ENCODE results near the gene MAGI1. TPM values are rescaled to one million over a fixed set of nuclear protein-coding genes. Genes with fewer than 3 reads are reported as not detected.

The MAGI1 gene
- polyA plus RNA-seq (2013, experiment 1 of 2), result 5.9 TPM
- polyA plus RNA-seq (2013, experiment 2 of 2), result 5.6 TPM

DNA sequence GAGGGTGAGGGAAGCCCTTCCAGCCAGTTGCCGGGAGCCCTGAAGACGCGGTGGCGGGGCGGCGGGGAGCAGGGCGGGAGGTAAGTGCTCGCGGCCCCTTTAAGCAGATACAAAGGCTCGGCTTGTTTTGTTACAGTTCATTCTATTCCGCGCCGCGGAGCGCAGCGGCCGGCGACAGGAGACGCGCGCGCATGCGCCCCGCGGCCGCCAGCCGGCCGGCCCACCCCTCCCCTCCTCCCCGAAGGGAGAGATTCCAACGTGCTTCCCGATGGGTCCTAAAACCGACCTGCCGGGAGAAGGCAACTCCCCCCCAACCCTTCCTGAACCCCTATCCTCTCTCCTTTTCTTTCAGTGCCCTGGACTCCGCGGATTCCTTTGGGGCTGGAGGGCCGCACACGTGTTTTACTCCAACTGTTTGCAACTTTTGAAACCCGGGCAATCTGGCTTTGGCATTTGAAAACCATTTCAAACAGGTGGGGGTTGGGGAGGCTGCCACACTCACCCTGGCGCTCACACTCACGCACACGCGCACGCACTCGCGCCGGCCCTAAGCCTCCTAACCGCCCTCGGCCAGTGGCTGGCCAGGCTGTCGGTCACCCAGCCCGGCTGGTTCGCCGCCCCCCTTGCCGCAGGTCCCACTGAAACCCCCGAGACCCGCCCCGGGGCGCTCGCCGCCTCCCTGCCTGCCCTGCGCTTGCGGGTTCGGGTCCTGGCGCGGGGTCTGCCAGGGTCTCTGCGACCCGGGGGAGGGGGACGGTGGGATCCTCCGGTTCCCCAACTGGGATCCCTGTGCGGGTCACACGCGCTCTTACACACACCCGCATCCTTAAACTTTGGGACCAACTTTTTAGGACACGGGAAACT is at the start of gene MAGI1:
Gene MAGI1 (minus strand): TSS at position 193 of the 864 bp plus-strand sequence. CDS start 610 bp downstream, outside the sequence.
- Histone ChIP-seq H3K27me3 (ENCODE audit: control insufficient read depth in 1 of 2, insufficient read depth in 1 of 2, low read length in 2 of 2) (no peaks in the 10 kb centered on the region), H4K91ac (ENCODE audit: low read length) (peak within 1 kb of the TSS; percentile 70), H3K4me3 (ENCODE audit: insufficient read depth in 1 of 2, low read depth in 1 of 2, low read length in 2 of 2) (peak within 1 kb of the TSS; percentile 70 to 97), H2BK12ac (ENCODE audit: low read length in 2 of 2) (peak within 1 kb of the TSS; percentile 57 to 92), H3K27ac (ENCODE audit: low read length, poor library complexity, severe bottlenecking) (peak within 1 kb of the TSS; percentile 96), H3K14ac (ENCODE audit: low read length in 2 of 2) (peak within 1 kb of the TSS in 1 of 2 experiments; percentile 94), H2BK5ac (ENCODE audit: low read depth, low read length, poor library complexity, severe bottlenecking) (peak within 1 kb of the TSS; percentile 88), H2AFZ (ENCODE audit: low read depth, low read length) (peak within 1 kb of the TSS; percentile 94), H2BK120ac (ENCODE audit: low read depth, low read length) (peak within 1 kb of the TSS; percentile 95), H3K4me2 (ENCODE audit: low read length, poor library complexity, severe bottlenecking) (peak within 1 kb of the TSS; percentile 90), H3K18ac (ENCODE audit: low read depth in 1 of 2, low read length in 2 of 2) (peak within 1 kb of the TSS; percentile 79 to 88), H2AK5ac (ENCODE audit: low read length, severe bottlenecking) (peak within 1 kb of the TSS; percentile 88), H2BK15ac (ENCODE audit: low read depth, poor library complexity, severe bottlenecking) (peak within 1 kb of the TSS; percentile 96), H4K8ac (ENCODE audit: low read length) (peak within 1 kb of the TSS; percentile 70), H3K4me1 (ENCODE audit: control insufficient read depth, insufficient read depth, low read depth, low read length) (peaks cover 26% of the 10 kb centered on the region), H3K36me3 (ENCODE audit: control insufficient read depth in 1 of 2, insufficient read depth in 2 of 2, low read depth in 1 of 2, low read length in 2 of 2) (no peaks in the 10 kb centered on the region), H3K79me1 (replicated peaks; ENCODE audit: low read length, poor library complexity, severe bottlenecking) (peaks cover 8% of the 10 kb centered on the region), H3K9me3 (ENCODE audit: control insufficient read depth, low read length) (no peaks in the 10 kb centered on the region), H3K23ac (ENCODE audit: low read length in 2 of 2) (peak within 1 kb of the TSS in 1 of 2 experiments; percentile 84), H3K4ac (ENCODE audit: low read depth in 1 of 2, low read length in 2 of 2) (peak within 1 kb of the TSS; percentile 71 to 90), H3K9ac (ENCODE audit: low read length) (peak within 1 kb of the TSS; percentile 93)
- 2% methylated on average over 63 of the region's 73 CpGs for WGBS
- peak; percentile 95 for DNase-seq

- 17% methylated on average over 1 of the region's 3 CpGs for WGBS
- H3K4me1 ChIP-seq (ENCODE audit: control insufficient read depth, insufficient read depth, low read depth, low read length), result no peaks in the 10 kb centered on the region
- H3K27ac ChIP-seq (ENCODE audit: low read length, poor library complexity, severe bottlenecking), result no peak overlapping the region
- H2AK5ac ChIP-seq (ENCODE audit: low read length, severe bottlenecking), result no peak overlapping the region
- no peak overlapping the region for H2BK120ac ChIP-seq (ENCODE audit: low read depth, low read length)
- H3K4me2 ChIP-seq (ENCODE audit: low read length, poor library complexity, severe bottlenecking), result no peak overlapping the region
- H3K4me3 ChIP-seq (ENCODE audit: insufficient read depth in 1 of 2, low read depth in 1 of 2, low read length in 2 of 2), result no peak overlapping the region
- H3K18ac ChIP-seq (ENCODE audit: low read depth in 1 of 2, low read length in 2 of 2), result no peak overlapping the region
- no peak overlapping the region for H3K4ac ChIP-seq (ENCODE audit: low read depth in 1 of 2, low read length in 2 of 2)
- H3K23ac ChIP-seq (ENCODE audit: low read length in 2 of 2), result no peak overlapping the region
- no peak overlapping the region for H3K9ac ChIP-seq (ENCODE audit: low read length)
- no peak for DNase-seq
- no peaks in the 10 kb centered on the region for H3K36me3 ChIP-seq (ENCODE audit: control insufficient read depth in 1 of 2, insufficient read depth in 2 of 2, low read depth in 1 of 2, low read length in 2 of 2)
- no peak overlapping the region for H3K14ac ChIP-seq (ENCODE audit: low read length in 2 of 2)
- H2BK5ac ChIP-seq (ENCODE audit: low read depth, low read length, poor library complexity, severe bottlenecking), result no peak overlapping the region
- no peaks in the 10 kb centered on the region for H3K79me1 ChIP-seq (replicated peaks; ENCODE audit: low read length, poor library complexity, severe bottlenecking)
- H4K8ac ChIP-seq (ENCODE audit: low read length), result no peak overlapping the region
- no peaks in the 10 kb centered on the region for H3K27me3 ChIP-seq (ENCODE audit: control insufficient read depth in 1 of 2, insufficient read depth in 1 of 2, low read length in 2 of 2)
- H4K91ac ChIP-seq (ENCODE audit: low read length), result no peak overlapping the region
- no peak overlapping the region for H2BK15ac ChIP-seq (ENCODE audit: low read depth, poor library complexity, severe bottlenecking)
- no peak overlapping the region for H2BK12ac ChIP-seq (ENCODE audit: low read length in 2 of 2)
- H3K9me3 ChIP-seq (ENCODE audit: control insufficient read depth, low read length), result no peaks in the 10 kb centered on the region
- no peak overlapping the region for H2AFZ ChIP-seq (ENCODE audit: low read depth, low read length)
Observed at GRCh38 chr3:66083784-66084213, 45.1 kb upstream of the MAGI1 start.

DNA sequence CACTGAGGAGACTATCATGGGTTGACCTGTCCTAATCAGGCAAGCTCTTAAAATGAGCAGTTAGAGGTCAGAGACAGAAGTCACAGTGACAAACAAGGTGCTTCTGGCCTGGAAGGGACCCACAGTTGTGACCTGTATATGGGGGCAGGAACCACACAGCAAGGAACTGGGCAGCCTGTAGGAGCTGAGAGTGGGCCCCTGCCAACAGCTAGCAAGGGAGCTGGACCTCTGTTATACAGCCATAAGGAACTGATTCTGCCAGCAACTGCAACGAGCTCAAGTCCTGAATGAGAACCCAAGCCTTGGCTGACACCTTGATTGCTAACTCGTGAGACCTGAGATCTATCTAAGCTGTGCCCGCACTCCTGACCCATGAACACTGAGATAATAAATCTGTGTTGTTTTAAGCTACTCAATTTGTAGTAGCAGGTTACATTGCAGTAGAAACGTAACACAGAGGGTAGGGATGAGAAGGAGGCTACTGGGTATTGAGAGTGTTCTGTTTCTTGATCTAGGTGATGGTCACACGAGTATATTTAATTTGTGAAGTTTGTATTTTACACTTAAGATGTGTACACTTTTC is 44.5 kb upstream of the MAGI1 start:
- Histone ChIP-seq H3K79me1 (replicated peaks; ENCODE audit: low read length, poor library complexity, severe bottlenecking) (no peaks in the 10 kb centered on the region), H3K4me2 (ENCODE audit: low read length, poor library complexity, severe bottlenecking) (no peak overlapping the region), H3K27me3 (ENCODE audit: control insufficient read depth in 1 of 2, insufficient read depth in 1 of 2, low read length in 2 of 2) (no peaks in the 10 kb centered on the region), H3K4me3 (ENCODE audit: insufficient read depth in 1 of 2, low read depth in 1 of 2, low read length in 2 of 2) (no peak overlapping the region), H2AFZ (ENCODE audit: low read depth, low read length) (no peak overlapping the region), H3K36me3 (ENCODE audit: control insufficient read depth in 1 of 2, insufficient read depth in 2 of 2, low read depth in 1 of 2, low read length in 2 of 2) (no peaks in the 10 kb centered on the region), H3K18ac (ENCODE audit: low read depth in 1 of 2, low read length in 2 of 2) (no peak overlapping the region), H3K9ac (ENCODE audit: low read length) (no peak overlapping the region), H3K14ac (ENCODE audit: low read length in 2 of 2) (no peak overlapping the region), H4K91ac (ENCODE audit: low read length) (no peak overlapping the region), H2BK12ac (ENCODE audit: low read length in 2 of 2) (no peak overlapping the region), H3K27ac (ENCODE audit: low read length, poor library complexity, severe bottlenecking) (no peak overlapping the region), H3K9me3 (ENCODE audit: control insufficient read depth, low read length) (no peaks in the 10 kb centered on the region), H2AK5ac (ENCODE audit: low read length, severe bottlenecking) (no peak overlapping the region), H3K4me1 (ENCODE audit: control insufficient read depth, insufficient read depth, low read depth, low read length) (no peaks in the 10 kb centered on the region), H3K4ac (ENCODE audit: low read depth in 1 of 2, low read length in 2 of 2) (no peak overlapping the region), H4K8ac (ENCODE audit: low read length) (no peak overlapping the region), H3K23ac (ENCODE audit: low read length in 2 of 2) (no peak overlapping the region), H2BK15ac (ENCODE audit: low read depth, poor library complexity, severe bottlenecking) (no peak overlapping the region), H2BK5ac (ENCODE audit: low read depth, low read length, poor library complexity, severe bottlenecking) (no peak overlapping the region), H2BK120ac (ENCODE audit: low read depth, low read length) (no peak overlapping the region)
- 87% methylated on average over 4 of the region's 5 CpGs for WGBS
- DNase-seq, result no peak

- no peak for DNase-seq
- no peak overlapping the region for H3K18ac ChIP-seq (ENCODE audit: low read depth in 1 of 2, low read length in 2 of 2)
- no peaks in the 10 kb centered on the region for H3K9me3 ChIP-seq (ENCODE audit: control insufficient read depth, low read length)
- no peaks in the 10 kb centered on the region for H3K36me3 ChIP-seq (ENCODE audit: control insufficient read depth in 1 of 2, insufficient read depth in 2 of 2, low read depth in 1 of 2, low read length in 2 of 2)
- H2BK120ac ChIP-seq (ENCODE audit: low read depth, low read length), result no peak overlapping the region
- H3K14ac ChIP-seq (ENCODE audit: low read length in 2 of 2), result no peak overlapping the region
- no peaks in the 10 kb centered on the region for H3K79me1 ChIP-seq (replicated peaks; ENCODE audit: low read length, poor library complexity, severe bottlenecking)
- H3K4me3 ChIP-seq (ENCODE audit: insufficient read depth in 1 of 2, low read depth in 1 of 2, low read length in 2 of 2), result no peak overlapping the region
- H2BK15ac ChIP-seq (ENCODE audit: low read depth, poor library complexity, severe bottlenecking), result no peak overlapping the region
- no peak overlapping the region for H2BK12ac ChIP-seq (ENCODE audit: low read length in 2 of 2)
- no peak overlapping the region for H3K23ac ChIP-seq (ENCODE audit: low read length in 2 of 2)
- no peak overlapping the region for H3K4me2 ChIP-seq (ENCODE audit: low read length, poor library complexity, severe bottlenecking)
- H4K8ac ChIP-seq (ENCODE audit: low read length), result no peak overlapping the region
- no peaks in the 10 kb centered on the region for H3K27me3 ChIP-seq (ENCODE audit: control insufficient read depth in 1 of 2, insufficient read depth in 1 of 2, low read length in 2 of 2)
- no peak overlapping the region for H3K9ac ChIP-seq (ENCODE audit: low read length)
- no peak overlapping the region for H2AFZ ChIP-seq (ENCODE audit: low read depth, low read length)
- H2AK5ac ChIP-seq (ENCODE audit: low read length, severe bottlenecking), result no peak overlapping the region
- H3K27ac ChIP-seq (ENCODE audit: low read length, poor library complexity, severe bottlenecking), result no peak overlapping the region
- H3K4me1 ChIP-seq (ENCODE audit: control insufficient read depth, insufficient read depth, low read depth, low read length), result no peaks in the 10 kb centered on the region
- no peak overlapping the region for H3K4ac ChIP-seq (ENCODE audit: low read depth in 1 of 2, low read length in 2 of 2)
- no peak overlapping the region for H2BK5ac ChIP-seq (ENCODE audit: low read depth, low read length, poor library complexity, severe bottlenecking)
- H4K91ac ChIP-seq (ENCODE audit: low read length), result no peak overlapping the region
Observed at GRCh38 chr3:66082679-66083078, 44.0 kb upstream of the MAGI1 start.
